Measurements from ENCODE around the gene POU3F1.

Gene POU3F1

GRCh38 chr1:38072858-38073257, 26.3 kb upstream of the POU3F1 start:
- DNase-seq, result no peak

GRCh38 chr1:38071312-38072256, 25.0 kb upstream of the POU3F1 start:
- DNase-seq, result no peak

GRCh38 chr1:38068980-38069340, 22.4 kb upstream of the POU3F1 start:
- DNase-seq, result no peak

GRCh38 chr1:38068220-38068979, 21.8 kb upstream of the POU3F1 start:
- no peak for DNase-seq

GRCh38 chr1:38064197-38064903, 17.8 kb upstream of the POU3F1 start:
- no peak for DNase-seq

GRCh38 chr1:38063616-38064015, 17.0 kb upstream of the POU3F1 start:
- DNase-seq, result no peak

GRCh38 chr1:38062361-38063288, 16.0 kb upstream of the POU3F1 start:
- DNase-seq, result no peak

GRCh38 chr1:38061883-38062328, 15.3 kb upstream of the POU3F1 start:
- DNase-seq, result no peak

- DNase-seq, result no peak
These were observed 14.7 kb upstream of the POU3F1 start for GRCh38 chr1:38061290-38061689.

- no peak for DNase-seq
These were observed 13.9 kb upstream of the POU3F1 start for GRCh38 chr1:38060498-38060897.

GRCh38 chr1:38059635-38060250, 13.2 kb upstream of the POU3F1 start:
- no peak for DNase-seq

GRCh38 chr1:38055965-38056364, 9.4 kb upstream of the POU3F1 start:
- no peak for DNase-seq

GRCh38 chr1:38055398-38055797, 8.8 kb upstream of the POU3F1 start:
- no peak for DNase-seq

GRCh38 chr1:38053416-38054091, 7.0 kb upstream of the POU3F1 start:
- DNase-seq, result no peak

- DNase-seq, result no peak
These were observed 6.3 kb upstream of the POU3F1 start for GRCh38 chr1:38052750-38053415.

- no peak for DNase-seq
These were observed 4.5 kb upstream of the POU3F1 start for GRCh38 chr1:38051079-38051543.

GRCh38 chr1:38050397-38051078, 3.9 kb upstream of the POU3F1 start:
- no peak for DNase-seq

GRCh38 chr1:38047603-38048141, 1.1 kb upstream of the POU3F1 start:
- no peak for DNase-seq

GRCh38 chr1:38046884-38047602, 450 bp upstream of the POU3F1 start:
- peak; percentile 91 for DNase-seq

Measured in activated CD8-positive, alpha-beta memory T cell treated with anti-CD3 and anti-CD28 coated beads for 24 hours (primary cell).